C4-2B (cell line): Measurements from ENCODE around the gene BNIPL.

Source experiments
- H3K27ac ChIP-seq: fragments of 450-650 bp; 2 replicates; pipeline ENCODE4 v1.5.1; 2017
- CTCF ChIP-seq: fragments of 450-650 bp; conservative IDR thresholded peaks from 2 replicates; pipeline ENCODE4 v1.5.1; 2017; ENCODE audit warnings: mild to moderate bottlenecking
- ZFX ChIP-seq: fragments of 450-650 bp; IDR thresholded peaks from 2 replicates; pipeline ENCODE4 v1.6.1; 2017

BNIPL gene

GRCh38 chr1:151048645-151049032 lies 12.3 kb downstream of the BNIPL start:
- TF ChIP-seq ZFX, result no peak
- no peak; the same call in 1 of the 2 replicates for TF ChIP-seq CTCF
- no peak overlapping the region; the same call in 1 of the 2 replicates for H3K27ac ChIP-seq

GRCh38 chr1:151049458-151049857 lies 13.1 kb downstream of the BNIPL start:
- TF ChIP-seq CTCF (no peak), ZFX (no peak)
- no peak overlapping the region for H3K27ac ChIP-seq

- TF ChIP-seq ZFX, result no peak
- no peak for TF ChIP-seq CTCF
- no peak overlapping the region for H3K27ac ChIP-seq
Observed at GRCh38 chr1:151050051-151050688, 13.8 kb downstream of the BNIPL start.

GRCh38 chr1:151051356-151052009 lies 15.1 kb downstream of the BNIPL start:
- H3K27ac ChIP-seq, result no peak overlapping the region
- TF ChIP-seq ZFX (no peak), CTCF (no peak)

- TF ChIP-seq ZFX (no peak), CTCF (no peak)
- peak overlapping the region; percentile 97 for H3K27ac ChIP-seq
Observed at GRCh38 chr1:151054971-151055547, 18.7 kb downstream of the BNIPL start.

- TF ChIP-seq CTCF (no peak), ZFX (no peak)
- peak overlapping the region; percentile 97 for H3K27ac ChIP-seq
Observed at GRCh38 chr1:151055581-151055980, 19.2 kb downstream of the BNIPL start.

- peak overlapping the region; percentile 97 for H3K27ac ChIP-seq
- TF ChIP-seq CTCF (no peak), ZFX (no peak)
Observed at GRCh38 chr1:151056149-151056548, 19.8 kb downstream of the BNIPL start.
